Astrocyte (in vitro differentiated cells and primary cell): Measurements from ENCODE around the gene GPC3. TPM values are rescaled to one million over a fixed set of nuclear protein-coding genes. Genes with fewer than 3 reads are reported as not detected.

ENCODE experiments used
- DNase-seq: peaks from one replicate; pipeline ENCODE4 v3.0.0-alpha.2; 2010; ENCODE audit warnings: low read depth
- FAIRE-seq: peaks from 2 replicates; lab custom pipeline; 2011; peaks lifted over from hg19 to GRCh38; lab: Jason Lieb, UNC
- H2AFZ ChIP-seq: 2 replicates; pipeline ENCODE4 v1.6.0; 2012; ENCODE audit warnings: low read depth, low read length, inconsistent platforms
- H3K27ac ChIP-seq: 2 replicates; pipeline ENCODE4 v1.5.1; 2011; ENCODE audit warnings: low read depth, low read length, inconsistent platforms
- H3K27me3 ChIP-seq: 2 replicates; pipeline ENCODE4 v1.6.0; 2011; ENCODE audit warnings: low read length, inconsistent platforms; ENCODE audit not compliant: insufficient read depth
- H3K36me3 ChIP-seq: 2 replicates; pipeline ENCODE4 v1.5.1; 2011; ENCODE audit warnings: low read length, inconsistent platforms; ENCODE audit not compliant: insufficient read depth
- H3K4me1 ChIP-seq: 2 replicates; pipeline ENCODE4 v1.5.1; 2011; ENCODE audit warnings: low read length, inconsistent platforms; ENCODE audit not compliant: insufficient read depth
- H3K4me2 ChIP-seq: 2 replicates; pipeline ENCODE4 v1.6.0; 2012; ENCODE audit warnings: low read length, inconsistent platforms
- H3K4me3 ChIP-seq: 2 replicates; pipeline ENCODE4 v1.5.1; 2011; ENCODE audit warnings: low read depth, mild to moderate bottlenecking, low read length, inconsistent platforms; ENCODE audit not compliant: insufficient read depth
- H3K79me2 ChIP-seq: 2 replicates; pipeline ENCODE4 v1.6.0; 2012; ENCODE audit warnings: mild to moderate bottlenecking, low read length, inconsistent platforms; ENCODE audit not compliant: insufficient read depth
- H3K9ac ChIP-seq: 2 replicates; pipeline ENCODE4 v1.6.0; 2012; ENCODE audit warnings: mild to moderate bottlenecking, low read length, inconsistent platforms
- H3K9me3 ChIP-seq: 2 replicates; pipeline ENCODE4 v1.5.1; 2012; ENCODE audit warnings: low read depth, mild to moderate bottlenecking, low read length, inconsistent platforms; ENCODE audit not compliant: insufficient read depth
- H4K20me1 ChIP-seq: 2 replicates; pipeline ENCODE4 v1.6.0; 2012; ENCODE audit warnings: low read length, inconsistent platforms; ENCODE audit not compliant: insufficient read depth
- H3K27ac Mint-ChIP-seq: one replicate; pipeline ENCODE4 v1.8.0; 2021; ENCODE audit warnings: mild to moderate bottlenecking, mixed read lengths; ENCODE audit not compliant: unreplicated experiment
- H3K27me3 Mint-ChIP-seq: one replicate; pipeline ENCODE4 v1.8.0; 2021; ENCODE audit warnings: low read depth, mixed read lengths; ENCODE audit not compliant: unreplicated experiment
- H3K36me3 Mint-ChIP-seq: one replicate; pipeline ENCODE4 v1.8.0; 2021; ENCODE audit warnings: low read depth, mixed read lengths; ENCODE audit not compliant: unreplicated experiment
- H3K4me1 Mint-ChIP-seq: one replicate; pipeline ENCODE4 v1.8.0; 2021; ENCODE audit warnings: low read depth, mixed read lengths; ENCODE audit not compliant: unreplicated experiment
- H3K4me3 Mint-ChIP-seq: one replicate; pipeline ENCODE4 v1.8.0; 2021; ENCODE audit warnings: mild to moderate bottlenecking, moderate library complexity, mixed read lengths; ENCODE audit not compliant: unreplicated experiment
- H3K9me3 Mint-ChIP-seq: one replicate; pipeline ENCODE4 v1.8.0; 2021; ENCODE audit warnings: mild to moderate bottlenecking, mixed read lengths; ENCODE audit not compliant: unreplicated experiment
- CTCF ChIP-seq: IDR thresholded peaks from 2 replicates; pipeline ENCODE4 v1.5.1; 2011; ENCODE audit warnings: low read depth, mild to moderate bottlenecking, inconsistent platforms, low read length, moderate library complexity; ENCODE audit not compliant: insufficient read depth
- EZH2 ChIP-seq: IDR thresholded peaks from 2 replicates; pipeline ENCODE4 v1.6.1; 2012; ENCODE audit warnings: mild to moderate bottlenecking, low read length, inconsistent platforms; ENCODE audit not compliant: insufficient read depth
- total RNA-seq: library from RNA; stranded (reverse); gene quantifications from 2 replicates; pipeline ENCODE4 v1.2.1, GENCODE V29; 2021

GPC3 gene
- total RNA-seq, 1 donor from 2014 or later: 8.2 TPM

GRCh38 chrX:133523526-133523925 lies 461.9 kb downstream of the GPC3 start:
- Histone ChIP-seq H3K4me3 (no peak overlapping the region), H3K4me2 (no peak overlapping the region), H3K27ac (no peak overlapping the region), H4K20me1 (no peaks in the 10 kb centered on the region), H3K9me3 (no peaks in the 10 kb centered on the region), H3K79me2 (no peaks in the 10 kb centered on the region), H3K36me3 (no peaks in the 10 kb centered on the region), H3K9ac (no peak overlapping the region), H3K4me1 (no peaks in the 10 kb centered on the region), H3K27me3 (no peaks in the 10 kb centered on the region), H2AFZ (no peak overlapping the region)
- Mint-ChIP-seq H3K27ac (no peak overlapping the region), H3K36me3 (no peaks in the 10 kb centered on the region), H3K4me3 (no peak overlapping the region), H3K9me3 (no peaks in the 10 kb centered on the region), H3K27me3 (no peaks in the 10 kb centered on the region), H3K4me1 (no peaks in the 10 kb centered on the region)
- peak; percentile 13 for FAIRE-seq
- no peak for DNase-seq
- TF ChIP-seq CTCF (no peak), EZH2 (no peak)

GRCh38 chrX:133523081-133523487 lies 462.3 kb downstream of the GPC3 start:
- H3K4me1 Mint-ChIP-seq: no peaks in the 10 kb centered on the region
- no peaks in the 10 kb centered on the region for H3K27me3 Mint-ChIP-seq
- peak; percentile 33 for DNase-seq
- no peaks in the 10 kb centered on the region for H3K9me3 Mint-ChIP-seq
- H3K4me2 ChIP-seq: no peak overlapping the region
- no peak for TF ChIP-seq EZH2
- no peak for TF ChIP-seq CTCF
- peak; percentile 26 for FAIRE-seq
- no peaks in the 10 kb centered on the region for H3K4me1 ChIP-seq
- no peak overlapping the region for H3K9ac ChIP-seq
- no peak overlapping the region for H3K27ac Mint-ChIP-seq
- H4K20me1 ChIP-seq: no peaks in the 10 kb centered on the region
- H3K4me3 Mint-ChIP-seq: no peak overlapping the region
- H3K36me3 ChIP-seq: no peaks in the 10 kb centered on the region
- H3K27me3 ChIP-seq: no peaks in the 10 kb centered on the region
- no peaks in the 10 kb centered on the region for H3K9me3 ChIP-seq
- H3K36me3 Mint-ChIP-seq: no peaks in the 10 kb centered on the region
- H3K4me3 ChIP-seq: no peak overlapping the region
- no peak overlapping the region for H2AFZ ChIP-seq
- H3K79me2 ChIP-seq: no peaks in the 10 kb centered on the region
- no peak overlapping the region for H3K27ac ChIP-seq

GRCh38 chrX:133516686-133517085 lies 468.7 kb downstream of the GPC3 start:
- no peak overlapping the region for H3K27ac Mint-ChIP-seq
- DNase-seq: no peak
- TF ChIP-seq CTCF (no peak), EZH2 (no peak)
- no peaks in the 10 kb centered on the region for H3K9me3 Mint-ChIP-seq
- Histone ChIP-seq H3K27ac (no peak overlapping the region), H3K36me3 (no peaks in the 10 kb centered on the region), H3K27me3 (no peaks in the 10 kb centered on the region), H3K9me3 (no peaks in the 10 kb centered on the region), H3K4me1 (no peaks in the 10 kb centered on the region), H2AFZ (no peak overlapping the region), H3K4me3 (no peak overlapping the region), H3K79me2 (no peaks in the 10 kb centered on the region), H3K9ac (no peak overlapping the region), H4K20me1 (no peaks in the 10 kb centered on the region), H3K4me2 (no peak overlapping the region)
- H3K27me3 Mint-ChIP-seq: no peaks in the 10 kb centered on the region
- no peaks in the 10 kb centered on the region for H3K4me1 Mint-ChIP-seq
- FAIRE-seq: no peak
- H3K36me3 Mint-ChIP-seq: no peaks in the 10 kb centered on the region
- H3K4me3 Mint-ChIP-seq: no peak overlapping the region
